ENCODE measurements around the gene MTA1. TPM values are rescaled to one million over a fixed set of nuclear protein-coding genes. Genes with fewer than 3 reads are reported as not detected.

The MTA1 gene
- total and polyA plus RNA-seq, 12 donors: 11.8 to 270 (median 59.5) TPM

GRCh38 chr14:105439710-105440553, 20.3 kb downstream of the MTA1 start:
- intact Hi-C loops (cut with DNase I): no loop called here
- Histone ChIP-seq H3K9me3 (replicated peaks in 1 of 3) (no peaks in the 10 kb centered on the region), H3K27ac (no peak overlapping the region), H3K4me1 (replicated peaks in 1 of 2) (no peaks in the 10 kb centered on the region), H3K36me3 (replicated peaks in 1 of 2) (no peaks in the 10 kb centered on the region), H3K4me3 (no peak overlapping the region), H3K27me3 (no peaks in the 10 kb centered on the region)
- 89 to 96% (median 92%) methylated on average over 11 to 33 of the region's 33 CpGs for WGBS, 4 donors
- TF ChIP-seq POLR2A (IDR thresholded peaks at IDR 0.05) (no peak), CTCF (IDR thresholded peaks at IDR 0.05) (no peak)
- DNase-seq: no peak

- Histone ChIP-seq H3K27ac (no peak overlapping the region), H3K4me3 (no peak overlapping the region), H3K4me1 (replicated peaks in 1 of 2) (no peaks in the 10 kb centered on the region), H3K36me3 (replicated peaks in 1 of 2) (no peaks in the 10 kb centered on the region), H3K9me3 (replicated peaks in 1 of 3) (no peaks in the 10 kb centered on the region), H3K27me3 (no peaks in the 10 kb centered on the region)
- intact Hi-C loops (cut with DNase I): no loop called here
- DNase-seq: no peak
- 94 to 96% (median 95%) methylated on average over 9 to 15 of the region's 15 CpGs for WGBS, 4 donors
- TF ChIP-seq CTCF (IDR thresholded peaks at IDR 0.05): no peak
- no peak for TF ChIP-seq POLR2A (IDR thresholded peaks at IDR 0.05)
Observed at GRCh38 chr14:105440554-105440900, 20.9 kb downstream of the MTA1 start.

DNA sequence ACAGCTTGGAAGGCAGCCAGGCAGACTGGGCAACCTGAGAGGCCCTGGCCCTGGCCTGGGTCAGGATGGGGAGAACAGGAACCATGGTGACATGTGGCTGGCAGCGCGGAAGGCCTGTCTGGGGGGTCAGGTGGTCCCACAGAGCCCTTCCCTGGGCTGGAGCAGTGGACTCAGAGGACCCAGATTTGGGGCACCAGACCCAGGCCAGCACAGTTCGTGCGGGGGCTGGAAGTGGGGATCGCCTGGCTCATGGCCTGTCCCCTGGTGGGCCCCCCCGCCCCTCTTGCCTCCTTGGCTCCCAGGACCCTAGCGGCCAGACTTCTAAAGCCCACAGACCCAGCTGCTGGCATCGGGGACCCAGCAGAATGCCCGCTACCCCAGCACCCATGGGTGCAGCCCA, 21.4 kb downstream of the MTA1 start:
- Histone ChIP-seq H3K27ac (no peak overlapping the region), H3K4me3 (no peak overlapping the region), H3K27me3 (no peaks in the 10 kb centered on the region), H3K36me3 (replicated peaks in 1 of 2) (no peaks in the 10 kb centered on the region), H3K4me1 (replicated peaks in 1 of 2) (no peaks in the 10 kb centered on the region), H3K9me3 (replicated peaks in 1 of 3) (no peaks in the 10 kb centered on the region)
- WGBS, 4 donors: 92 to 100% (median 96%) methylated on average over 5 to 9 of the region's 9 CpGs
- TF ChIP-seq POLR2A (IDR thresholded peaks at IDR 0.05) (no peak), CTCF (IDR thresholded peaks at IDR 0.05) (no peak)
- intact Hi-C loops (cut with DNase I): no loop called here
- DNase-seq: no peak

DNA sequence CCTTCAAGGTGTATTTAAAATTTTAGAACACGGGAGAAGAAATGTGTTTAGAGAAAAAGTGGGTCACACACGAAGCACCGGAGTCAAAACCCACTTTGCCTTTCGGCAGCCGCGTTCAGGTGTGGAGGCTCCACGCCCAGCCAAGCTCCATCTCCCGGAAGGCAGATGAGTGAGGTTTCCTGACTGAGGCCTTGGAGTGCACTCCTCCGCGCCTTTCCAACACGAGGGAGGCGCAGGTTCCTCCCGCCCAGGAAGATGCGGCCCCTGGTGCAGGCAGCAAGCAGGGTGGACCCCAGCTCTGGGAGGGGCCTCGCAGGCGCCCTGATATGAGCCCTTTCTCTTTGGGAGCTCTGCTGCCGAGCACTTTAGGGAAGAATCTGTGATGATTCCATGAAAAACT, 22.5 kb downstream of the MTA1 start:
- no peak for DNase-seq
- Histone ChIP-seq H3K27me3 (no peaks in the 10 kb centered on the region), H3K4me3 (no peak overlapping the region), H3K4me1 (replicated peaks in 1 of 2) (no peaks in the 10 kb centered on the region), H3K36me3 (replicated peaks in 1 of 2) (no peaks in the 10 kb centered on the region), H3K9me3 (replicated peaks in 1 of 3) (no peaks in the 10 kb centered on the region), H3K27ac (no peak overlapping the region)
- TF ChIP-seq POLR2A (IDR thresholded peaks at IDR 0.05) (no peak), CTCF (IDR thresholded peaks at IDR 0.05) (no peak)
- intact Hi-C loops (cut with DNase I): no loop called here
- 74 to 84% (median 80%) methylated on average over 11 to 17 of the region's 17 CpGs for WGBS, 4 donors

Data from adrenal gland (tissue), 12 donors.